ENCODE results near the gene TNS1.

Gene TNS1

GRCh38 chr2:217928324-217929181, 74.2 kb downstream of the TNS1 start:
- no peak for DNase-seq

GRCh38 chr2:217927601-217928323, 75.0 kb downstream of the TNS1 start:
- no peak for DNase-seq

GRCh38 chr2:217926801-217927200, 76.0 kb downstream of the TNS1 start:
- no peak for DNase-seq

GRCh38 chr2:217924346-217924901, 78.4 kb downstream of the TNS1 start:
- no peak for DNase-seq

GRCh38 chr2:217923007-217923686, 79.6 kb downstream of the TNS1 start:
- DNase-seq = no peak

GRCh38 chr2:217922101-217923006, 80.4 kb downstream of the TNS1 start:
- no peak for DNase-seq

GRCh38 chr2:217920879-217921603, 81.8 kb downstream of the TNS1 start:
- no peak for DNase-seq

GRCh38 chr2:217919781-217920351, 82.9 kb downstream of the TNS1 start:
- DNase-seq = no peak

GRCh38 chr2:217919204-217919603, 83.6 kb downstream of the TNS1 start:
- DNase-seq = no peak

GRCh38 chr2:217918308-217919024, 84.3 kb downstream of the TNS1 start:
- no peak for DNase-seq

- DNase-seq = no peak
Measured at GRCh38 chr2:217916504-217917254, 86.1 kb downstream of the TNS1 start.

- DNase-seq = no peak
Measured at GRCh38 chr2:217915706-217916105, 87.1 kb downstream of the TNS1 start.

- DNase-seq = no peak
Measured at GRCh38 chr2:217914878-217915277, 87.9 kb downstream of the TNS1 start.

GRCh38 chr2:217914078-217914477, 88.7 kb downstream of the TNS1 start:
- no peak for DNase-seq

GRCh38 chr2:217913436-217913835, 89.4 kb downstream of the TNS1 start:
- DNase-seq = no peak

- no peak for DNase-seq
Measured at GRCh38 chr2:217912098-217913024, 90.4 kb downstream of the TNS1 start.

GRCh38 chr2:217911283-217912097, 91.3 kb downstream of the TNS1 start:
- no peak for DNase-seq

GRCh38 chr2:217910875-217911212, 92.0 kb downstream of the TNS1 start:
- no peak for DNase-seq

Data from NCI-H1092 treated with DMSO at 0.1 percent for 48 hours (cell line).